AG08396 (cell line): Measurements from ENCODE around the gene ATP11A.

Source experiments
- DNase-seq: peaks from one replicate; pipeline ENCODE4 v3.0.0; 2012; ENCODE audit warnings: low spot score, mixed read lengths

ATP11A gene

DNA sequence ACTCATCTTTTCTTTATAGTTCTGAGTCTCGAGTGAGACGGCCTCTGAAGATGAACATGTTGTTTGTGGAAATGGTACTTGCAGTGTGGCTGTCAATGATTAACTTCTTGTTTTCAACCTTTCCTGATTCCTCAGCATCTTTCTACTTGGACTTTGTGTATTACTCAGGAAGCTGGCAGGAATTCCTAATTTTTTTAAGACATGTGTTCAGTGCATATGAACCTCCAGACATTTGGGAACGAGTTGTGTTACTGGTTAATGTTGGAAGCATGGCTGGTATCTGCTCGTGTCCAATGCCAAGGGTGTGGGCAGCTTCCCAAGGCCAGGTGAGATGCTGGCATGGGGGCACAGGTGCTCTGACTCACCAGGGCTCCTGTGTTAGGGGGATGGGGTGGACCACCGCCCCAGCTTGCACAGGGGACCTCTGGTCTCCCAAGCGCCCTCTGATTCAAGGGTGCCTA lies 218.1 kb downstream of the ATP11A start:
- DNase-seq: no peak

- no peak for DNase-seq
Observed at GRCh38 chr13:112908342-112908741, 218.5 kb downstream of the ATP11A start.

DNA sequence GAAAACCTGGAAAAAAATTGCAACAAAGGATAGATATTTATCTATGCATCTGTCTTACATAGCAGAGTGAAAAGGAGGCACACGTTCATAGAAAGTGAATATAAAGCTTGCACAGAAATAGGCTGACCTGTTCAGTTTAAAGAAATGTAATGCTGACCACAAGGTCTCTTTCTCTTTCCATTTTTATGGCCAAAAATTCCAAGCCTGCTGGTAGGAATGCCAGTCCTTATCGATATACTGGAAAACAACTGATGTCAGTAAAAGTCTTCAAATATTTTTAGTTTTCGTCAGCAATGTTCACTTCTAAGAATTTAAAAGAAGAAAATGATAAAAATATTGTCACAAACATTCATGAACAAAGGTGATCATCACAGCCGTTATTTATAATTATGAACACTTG lies 220.2 kb downstream of the ATP11A start:
- no peak for DNase-seq

GRCh38 chr13:112910616-112911280 lies 220.9 kb downstream of the ATP11A start:
- DNase-seq: no peak

- DNase-seq: no peak
Observed at GRCh38 chr13:112911285-112911701, 221.5 kb downstream of the ATP11A start.

DNA sequence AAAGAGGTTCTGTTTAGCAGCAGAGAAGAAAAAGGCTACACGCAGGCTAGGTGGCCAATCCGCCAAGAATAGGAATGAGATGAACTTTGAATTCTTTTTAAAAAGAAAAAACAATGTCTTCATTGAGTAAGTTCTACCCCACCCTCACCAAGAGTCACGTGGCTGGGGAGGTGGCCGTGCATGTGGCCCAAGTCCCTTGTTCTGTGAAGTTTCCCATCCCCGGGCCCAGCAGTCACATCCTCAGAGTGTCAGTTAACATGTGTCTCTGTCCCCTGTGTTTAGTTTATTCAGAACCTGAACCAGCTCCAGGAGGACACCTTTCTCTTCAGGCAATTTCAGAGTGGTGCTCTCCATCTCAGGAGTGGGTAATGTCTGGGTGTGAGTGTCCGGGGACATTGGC lies 222.0 kb downstream of the ATP11A start:
- no peak for DNase-seq

DNA sequence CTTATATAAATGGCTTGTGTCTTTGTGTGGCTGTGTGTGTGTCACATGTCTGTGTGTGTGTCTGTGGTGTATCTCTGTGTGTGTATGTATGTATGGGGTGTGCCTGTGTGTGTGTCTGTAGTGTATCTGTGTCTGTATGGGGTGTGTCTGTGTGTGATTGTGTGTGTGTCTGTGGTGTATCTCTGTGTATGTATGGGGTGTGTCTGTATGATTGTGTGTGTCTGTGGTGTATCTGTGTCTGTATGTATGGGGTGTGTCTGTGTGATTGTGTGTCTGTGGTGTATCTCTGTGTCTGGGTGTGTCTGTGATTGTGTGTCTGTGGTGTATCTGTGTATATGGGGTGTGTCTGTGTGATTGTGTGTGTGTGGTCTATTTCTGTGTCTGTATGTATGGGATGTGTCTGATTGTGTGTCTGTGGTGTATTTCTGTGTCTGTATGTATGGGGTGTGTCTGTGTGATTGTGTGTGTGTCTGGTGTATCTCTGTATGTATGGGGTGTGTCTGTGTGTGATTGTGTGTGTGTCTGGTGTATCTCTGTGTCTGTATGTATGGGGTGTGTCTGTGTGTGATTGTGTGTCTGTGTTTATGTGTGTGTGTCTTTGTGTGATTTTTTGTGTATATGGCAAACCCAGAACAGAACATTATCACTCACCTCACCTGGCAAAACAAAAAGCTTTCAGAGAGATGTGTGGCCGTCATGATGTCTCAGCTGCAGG lies 223.0 kb downstream of the ATP11A start:
- DNase-seq: no peak

GRCh38 chr13:112916296-112916695 lies 226.5 kb downstream of the ATP11A start:
- no peak for DNase-seq

GRCh38 chr13:112917056-112917664 lies 227.3 kb downstream of the ATP11A start:
- no peak for DNase-seq

DNA sequence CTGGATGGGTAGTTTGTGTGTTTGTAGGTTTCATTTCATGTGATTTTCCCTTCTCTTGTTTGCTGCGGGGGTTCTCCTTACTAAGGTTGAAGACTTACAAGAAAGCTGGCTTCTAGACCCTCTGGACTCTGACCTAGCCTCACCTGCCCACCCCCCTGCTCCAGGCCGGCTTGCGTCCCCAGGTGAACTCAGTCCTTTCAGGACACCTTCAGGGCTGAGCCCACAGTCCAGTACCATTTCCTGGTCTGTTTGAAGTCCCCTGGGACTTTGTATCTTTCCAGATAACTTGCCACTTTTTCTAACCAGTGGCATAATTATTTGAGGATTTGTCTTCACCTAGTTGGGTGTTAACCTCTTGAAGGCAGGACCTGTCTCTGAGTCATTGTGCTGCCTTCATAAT lies 227.9 kb downstream of the ATP11A start:
- DNase-seq: no peak

GRCh38 chr13:112918266-112918665 lies 228.4 kb downstream of the ATP11A start:
- no peak for DNase-seq

DNA sequence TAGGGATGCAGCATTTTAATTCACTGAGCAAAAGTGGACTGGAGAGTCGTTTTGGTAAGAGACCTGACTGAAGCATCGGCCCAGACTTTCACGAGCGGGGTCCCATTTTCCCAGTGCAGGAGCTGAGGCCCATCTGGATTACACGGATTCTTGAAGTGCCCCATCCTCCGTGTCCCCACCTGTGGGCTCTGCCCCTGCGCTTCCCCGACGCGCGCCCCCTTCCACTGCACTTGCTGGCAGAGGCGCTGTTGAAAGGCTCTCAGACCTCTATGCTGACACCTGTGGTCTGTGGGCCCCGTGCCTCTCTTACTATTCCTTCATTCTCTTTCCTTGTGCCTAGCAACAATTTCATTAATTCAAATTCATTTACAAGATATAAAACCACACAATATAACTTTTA lies 228.9 kb downstream of the ATP11A start:
- DNase-seq: no peak

DNA sequence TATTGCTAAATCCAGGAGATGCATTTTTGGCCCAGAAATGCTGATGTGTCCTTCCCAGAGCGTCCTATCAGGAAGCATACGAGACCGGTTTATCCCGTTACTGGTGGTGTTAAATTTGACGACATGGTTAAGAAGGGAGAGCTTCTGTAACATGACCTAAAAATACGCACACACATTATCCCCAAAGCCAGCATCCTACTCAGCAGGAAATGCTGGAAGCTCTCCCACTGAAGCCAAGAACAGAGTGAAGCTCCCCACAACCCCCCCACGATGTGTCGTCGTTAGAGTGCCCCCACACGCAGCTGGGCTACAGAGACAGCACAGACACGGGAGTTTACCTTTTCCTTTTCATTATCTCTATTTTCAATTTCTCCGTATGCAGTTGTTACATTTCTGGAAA lies 234.1 kb downstream of the ATP11A start:
- no peak for DNase-seq

DNA sequence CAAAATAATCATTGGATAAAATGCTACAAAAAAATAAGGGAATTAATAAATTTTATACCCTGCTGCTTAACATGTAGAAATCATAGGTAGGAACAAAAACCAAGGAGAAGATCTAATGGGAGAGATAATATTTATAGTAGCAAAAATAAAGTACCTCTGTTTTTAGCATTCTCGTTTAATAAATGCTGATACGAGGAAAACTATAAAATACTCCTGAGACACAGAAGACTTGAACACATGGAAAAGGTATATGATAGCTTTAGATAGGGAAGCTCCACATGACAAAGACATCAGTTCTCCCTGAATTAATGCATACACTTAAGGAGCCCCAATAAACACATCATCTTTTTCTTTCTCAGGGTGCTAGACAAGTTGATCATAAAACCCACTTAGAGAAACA lies 234.5 kb downstream of the ATP11A start:
- DNase-seq: no peak

DNA sequence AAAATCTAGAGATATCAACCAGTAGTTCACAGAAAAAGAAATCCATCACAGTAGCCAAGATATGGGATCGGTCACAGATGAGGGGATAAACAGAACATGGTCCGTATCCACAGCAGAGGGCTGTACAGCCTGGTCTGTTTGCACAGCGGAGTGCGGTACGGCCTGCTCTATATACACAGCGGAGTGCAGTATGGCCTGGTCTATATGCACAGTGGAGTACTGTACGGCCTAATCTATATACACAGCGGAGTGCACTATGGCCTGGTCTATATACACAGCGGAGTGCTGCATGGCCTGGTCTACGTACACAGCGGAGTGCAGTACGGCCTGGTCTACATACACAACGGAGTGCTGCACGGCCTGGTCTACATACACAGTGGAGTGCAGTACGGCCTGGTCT lies 236.2 kb downstream of the ATP11A start:
- no peak for DNase-seq

DNA sequence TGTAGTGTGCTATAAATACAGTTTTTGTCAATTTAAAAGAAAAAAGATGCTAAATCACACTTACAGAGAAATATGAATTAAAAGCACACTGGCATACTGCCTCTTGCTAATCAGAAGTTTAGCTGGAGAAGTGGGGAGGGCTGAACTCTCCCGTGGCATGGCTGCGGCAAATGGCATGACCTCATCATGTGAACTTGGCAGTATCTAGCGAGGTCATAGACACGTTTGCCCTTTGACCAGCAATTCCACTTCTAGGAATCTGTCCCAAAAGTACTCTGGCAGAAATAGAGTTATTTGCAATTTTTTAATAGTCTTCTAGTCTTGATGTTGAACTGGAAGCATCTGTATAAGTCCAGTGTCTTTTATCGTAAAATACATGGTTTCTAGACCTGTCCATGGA lies 237.2 kb downstream of the ATP11A start:
- no peak for DNase-seq

- DNase-seq: no peak
Observed at GRCh38 chr13:112928020-112928971, 238.5 kb downstream of the ATP11A start.

DNA sequence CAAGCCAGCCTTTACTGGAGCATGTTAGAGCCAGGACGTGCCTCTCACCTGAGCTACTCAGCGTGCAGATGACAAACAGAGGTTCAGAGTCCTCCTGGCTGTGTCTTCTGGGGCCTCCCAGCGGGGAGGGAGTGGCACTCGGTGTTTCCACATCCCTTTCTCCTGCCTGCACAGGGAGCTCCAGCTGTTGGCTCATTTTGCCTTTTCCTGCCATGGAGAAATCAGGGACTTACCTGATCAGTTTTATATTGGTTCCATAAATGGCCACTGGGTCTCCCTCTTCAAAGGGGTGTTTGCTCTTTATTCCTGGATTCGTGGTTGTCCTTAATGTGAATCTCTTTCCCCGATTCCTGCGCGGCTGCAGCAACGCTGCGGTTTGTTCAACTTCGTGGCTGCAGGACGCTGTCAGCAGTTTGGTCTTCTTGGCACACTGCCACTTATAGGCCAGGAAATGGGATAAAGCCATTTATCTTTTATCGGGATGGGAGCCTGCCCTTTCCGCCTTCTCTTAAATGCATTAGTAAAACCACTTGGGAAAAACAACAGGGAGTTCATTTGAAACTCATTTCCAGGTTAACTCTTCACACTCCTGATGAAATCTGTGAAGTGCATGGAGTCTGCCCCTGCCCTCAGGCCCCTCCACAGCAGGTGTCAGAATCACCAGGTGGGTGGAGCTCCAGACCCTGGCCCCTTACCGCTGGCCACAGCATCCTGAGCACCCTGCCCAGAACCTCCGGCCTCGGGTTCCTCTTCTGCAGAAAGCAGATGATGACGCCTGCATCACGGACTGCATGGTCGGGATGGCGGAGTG lies 239.3 kb downstream of the ATP11A start:
- DNase-seq: peak; percentile 39

- DNase-seq: no peak
Observed at GRCh38 chr13:112929783-112930055, 239.9 kb downstream of the ATP11A start.

DNA sequence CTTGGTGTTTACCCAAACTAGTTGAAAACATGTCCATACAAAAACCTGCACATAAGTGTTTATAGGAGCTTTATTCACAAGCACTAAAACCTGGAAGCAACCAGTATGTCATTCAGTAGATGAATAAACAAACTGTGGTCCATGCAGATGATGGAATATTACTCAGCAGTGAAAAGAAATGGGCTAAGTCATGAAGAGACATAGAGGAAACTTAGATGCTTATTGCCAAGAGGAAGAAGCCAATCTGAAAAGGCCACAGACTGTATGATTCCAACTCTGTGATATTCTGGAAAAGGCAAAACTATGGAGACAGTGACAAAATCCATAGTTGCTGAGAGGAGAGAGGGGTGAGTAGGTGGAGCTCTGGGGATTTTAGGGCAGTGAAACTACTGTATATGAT lies 240.4 kb downstream of the ATP11A start:
- DNase-seq: no peak
